ENCODE data around the gene MIA.

DNA sequence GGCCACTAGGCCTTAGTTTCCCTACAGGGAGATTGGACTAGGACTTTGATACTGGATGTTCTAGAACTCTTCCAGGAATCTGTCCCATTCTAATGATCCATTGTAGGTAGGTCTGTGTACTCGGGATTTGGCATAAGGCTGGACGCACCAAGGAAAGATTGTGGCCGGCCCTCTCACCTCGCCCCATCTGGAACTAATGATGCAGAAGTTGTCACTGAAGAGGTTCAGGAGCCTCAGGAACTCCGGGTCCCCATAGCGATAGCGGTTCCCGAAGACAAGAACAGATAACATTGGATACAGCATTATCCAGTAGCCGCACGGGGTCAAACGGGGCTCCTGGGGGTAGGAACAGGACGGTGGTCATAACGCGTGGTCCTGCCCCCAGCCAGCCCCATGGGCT is 34.8 kb downstream of the MIA start:
- TF ChIP-seq POLR2A (IDR thresholded peaks at IDR 0.05), result no peak
- TF ChIP-seq, protein P1, sequence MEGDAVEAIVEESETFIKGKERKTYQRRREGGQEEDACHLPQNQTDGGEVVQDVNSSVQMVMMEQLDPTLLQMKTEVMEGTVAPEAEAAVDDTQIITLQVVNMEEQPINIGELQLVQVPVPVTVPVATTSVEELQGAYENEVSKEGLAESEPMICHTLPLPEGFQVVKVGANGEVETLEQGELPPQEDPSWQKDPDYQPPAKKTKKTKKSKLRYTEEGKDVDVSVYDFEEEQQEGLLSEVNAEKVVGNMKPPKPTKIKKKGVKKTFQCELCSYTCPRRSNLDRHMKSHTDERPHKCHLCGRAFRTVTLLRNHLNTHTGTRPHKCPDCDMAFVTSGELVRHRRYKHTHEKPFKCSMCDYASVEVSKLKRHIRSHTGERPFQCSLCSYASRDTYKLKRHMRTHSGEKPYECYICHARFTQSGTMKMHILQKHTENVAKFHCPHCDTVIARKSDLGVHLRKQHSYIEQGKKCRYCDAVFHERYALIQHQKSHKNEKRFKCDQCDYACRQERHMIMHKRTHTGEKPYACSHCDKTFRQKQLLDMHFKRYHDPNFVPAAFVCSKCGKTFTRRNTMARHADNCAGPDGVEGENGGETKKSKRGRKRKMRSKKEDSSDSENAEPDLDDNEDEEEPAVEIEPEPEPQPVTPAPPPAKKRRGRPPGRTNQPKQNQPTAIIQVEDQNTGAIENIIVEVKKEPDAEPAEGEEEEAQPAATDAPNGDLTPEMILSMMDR (IDR thresholded peaks at IDR 0.05 in 4 of 5, conservative IDR thresholded peaks at IDR 0.05 in 1 of 5), result no peak

Data from gastrocnemius medialis (tissue), 4 donors.